GM19099 (cell line): ENCODE measurements around the gene PLEKHA5.

Experiments
- POLR2A ChIP-seq: IDR thresholded peaks from 3 replicates; pipeline ENCODE4 v1.6.1; 2011; ENCODE audit warnings: low read depth; ENCODE audit not compliant: insufficient read length; ENCODE audit errors: extremely low read depth

PLEKHA5 gene

GRCh38 chr12:19148860-19149259 lies 19.3 kb downstream of the PLEKHA5 start:
- no peak for TF ChIP-seq POLR2A

- TF ChIP-seq POLR2A: no peak
Observed at GRCh38 chr12:19150273-19150900, 20.9 kb downstream of the PLEKHA5 start.

- no peak for TF ChIP-seq POLR2A
Observed at GRCh38 chr12:19151298-19151697, 21.8 kb downstream of the PLEKHA5 start.

- no peak for TF ChIP-seq POLR2A
Observed at GRCh38 chr12:19153396-19153795, 23.9 kb downstream of the PLEKHA5 start.

GRCh38 chr12:19154686-19155085 lies 25.2 kb downstream of the PLEKHA5 start:
- TF ChIP-seq POLR2A: no peak

DNA sequence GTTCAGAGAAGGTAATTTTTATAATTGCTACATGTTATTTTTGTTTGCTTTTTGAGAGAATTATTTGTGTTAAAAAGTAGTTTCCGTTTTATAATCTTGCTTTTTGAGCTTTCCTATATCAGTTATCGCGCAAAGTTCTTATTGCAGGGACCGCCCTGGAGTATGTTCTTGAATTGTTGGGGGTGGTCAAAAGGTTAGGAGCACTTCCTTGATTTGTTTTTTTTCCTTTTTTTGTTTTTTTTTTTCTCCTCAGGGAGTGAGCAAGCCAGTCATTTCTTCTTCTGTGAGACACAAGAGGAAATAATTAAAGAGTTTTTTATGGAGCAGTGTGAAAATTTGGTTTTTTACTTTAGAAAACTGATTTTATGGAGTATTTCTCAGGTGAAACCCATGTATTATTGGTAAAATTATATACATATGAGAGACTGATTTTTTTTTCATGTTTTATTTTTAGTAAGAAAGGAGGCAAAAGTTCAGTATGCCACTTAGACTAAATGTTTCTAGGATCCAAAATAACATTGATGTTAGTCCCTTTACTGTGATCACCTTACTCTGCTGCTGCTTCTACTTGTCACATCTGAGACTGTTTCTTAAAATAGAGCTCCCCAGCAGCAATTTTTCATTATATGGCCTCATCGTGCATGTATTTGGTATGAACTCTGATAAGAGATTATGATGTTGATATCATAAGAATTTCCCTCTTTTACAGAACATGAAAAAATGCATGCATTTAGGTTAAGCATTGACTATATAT lies 26.6 kb downstream of the PLEKHA5 start:
- no peak for TF ChIP-seq POLR2A

DNA sequence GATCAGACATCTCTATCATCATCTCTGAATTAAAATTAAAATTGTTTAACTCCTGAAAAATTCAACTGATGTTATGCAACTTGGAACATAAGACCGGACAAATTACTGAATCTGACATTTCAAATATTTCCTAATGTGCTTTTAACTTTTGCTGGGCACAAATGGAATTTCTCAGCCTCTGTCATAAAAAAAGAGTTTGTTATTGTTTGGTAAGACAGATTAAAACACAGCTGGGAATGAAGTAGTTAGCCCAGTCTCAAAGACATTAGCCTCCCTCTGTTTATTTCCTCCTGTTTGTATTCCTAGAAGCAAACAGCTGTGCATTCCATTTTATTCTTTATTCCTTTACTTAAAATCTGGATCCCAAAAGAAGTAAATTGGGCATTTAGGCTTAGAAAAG lies 29.4 kb downstream of the PLEKHA5 start:
- TF ChIP-seq POLR2A: no peak

DNA sequence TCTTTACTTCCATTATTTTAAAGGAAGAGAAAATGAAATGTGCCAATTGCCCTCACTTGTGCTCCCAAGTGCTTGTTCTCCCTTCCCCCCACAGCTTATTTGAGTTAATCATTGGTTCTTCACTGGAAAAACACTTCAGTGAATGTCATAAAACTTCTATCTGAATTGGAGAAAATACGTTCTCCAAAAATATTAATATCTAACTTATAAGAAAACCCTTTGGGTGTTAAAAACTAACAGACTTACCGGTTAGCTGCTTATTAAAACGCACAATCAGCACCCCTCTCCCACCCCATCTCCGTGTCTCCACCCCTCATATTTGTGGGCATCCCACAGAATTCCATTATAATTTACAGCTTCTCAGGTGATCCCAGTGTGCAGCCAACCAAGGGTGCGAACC lies 31.7 kb downstream of the PLEKHA5 start:
- TF ChIP-seq POLR2A: no peak

- no peak for TF ChIP-seq POLR2A
Observed at GRCh38 chr12:19165451-19165850, 35.9 kb downstream of the PLEKHA5 start.

- no peak for TF ChIP-seq POLR2A
Observed at GRCh38 chr12:19166387-19166786, 36.9 kb downstream of the PLEKHA5 start.

DNA sequence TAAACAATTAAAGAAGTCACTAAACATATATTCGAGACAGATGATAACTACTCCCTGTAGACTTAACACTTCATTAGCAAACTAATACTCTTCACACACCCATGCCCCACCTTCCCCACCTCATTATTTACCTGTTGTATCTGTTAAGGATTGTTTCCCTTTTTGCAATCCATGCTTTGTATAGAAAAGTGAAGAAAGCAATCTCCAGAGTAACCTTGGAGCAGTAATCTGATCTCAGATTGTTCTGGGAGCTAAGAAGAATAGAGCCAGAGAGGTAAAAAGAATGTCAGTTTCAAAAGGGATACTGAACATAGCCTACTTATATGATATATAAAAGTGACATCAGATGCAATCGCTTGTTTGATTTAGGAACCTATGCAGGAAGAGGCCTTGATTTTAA lies 37.4 kb downstream of the PLEKHA5 start:
- TF ChIP-seq POLR2A: no peak

- no peak for TF ChIP-seq POLR2A
Observed at GRCh38 chr12:19167708-19168107, 38.2 kb downstream of the PLEKHA5 start.

DNA sequence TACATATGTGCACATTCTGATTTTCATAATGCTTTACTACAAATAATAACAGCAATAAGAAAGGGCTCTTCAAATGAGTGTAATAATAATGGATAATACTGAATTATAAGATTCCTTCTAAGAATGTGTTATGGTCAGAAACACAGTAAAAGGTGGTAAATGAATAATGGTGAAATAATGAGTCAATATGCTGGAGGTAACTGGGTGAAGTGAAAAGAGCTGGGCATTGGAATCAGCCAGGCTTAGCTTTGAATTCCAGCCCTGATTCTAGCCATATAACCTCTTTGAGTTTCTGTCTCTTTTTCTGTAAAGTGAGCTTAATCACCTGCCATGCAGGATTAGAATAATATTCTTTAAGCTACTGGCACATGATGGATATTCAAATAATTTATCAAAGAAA lies 39.1 kb downstream of the PLEKHA5 start:
- TF ChIP-seq POLR2A: no peak

DNA sequence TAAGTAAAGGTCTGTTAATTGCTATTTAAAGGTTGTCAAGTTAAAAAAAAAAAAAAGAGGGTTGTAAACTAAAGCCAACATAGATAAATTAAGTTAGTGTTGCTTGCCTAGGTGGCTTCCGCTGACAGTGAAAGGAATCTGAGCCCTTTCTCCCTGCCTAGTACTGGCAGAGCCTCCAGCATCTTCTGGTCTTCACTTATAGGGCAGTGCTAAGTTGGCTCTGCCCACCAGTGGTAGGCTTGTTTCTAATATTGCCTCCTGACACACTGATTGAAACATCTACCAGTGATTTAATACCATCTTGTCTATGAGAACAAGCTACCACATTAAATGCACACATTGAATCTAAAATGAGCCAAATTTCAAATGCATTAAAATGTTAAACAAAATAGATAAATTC lies 39.7 kb downstream of the PLEKHA5 start:
- TF ChIP-seq POLR2A: no peak

DNA sequence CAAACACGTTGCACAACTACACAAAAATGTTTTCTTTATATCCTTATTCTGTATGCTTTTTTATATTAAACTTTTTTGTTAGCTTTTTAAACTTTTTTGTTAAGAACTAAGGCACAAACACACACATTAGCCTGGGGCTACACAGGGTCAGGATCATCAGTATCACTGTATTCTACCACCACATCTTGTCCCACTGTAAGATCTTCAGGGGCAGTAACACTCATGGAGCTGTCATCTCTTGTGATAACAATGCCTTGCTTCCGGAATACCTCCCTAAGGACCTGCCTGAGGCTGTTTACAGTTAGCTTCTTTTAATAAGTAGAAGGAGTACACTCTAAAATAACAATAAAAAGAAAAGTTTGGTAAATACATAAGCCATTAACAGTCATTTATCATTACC lies 42.2 kb downstream of the PLEKHA5 start:
- no peak for TF ChIP-seq POLR2A

- TF ChIP-seq POLR2A: no peak
Observed at GRCh38 chr12:19177754-19178153, 48.2 kb downstream of the PLEKHA5 start.
